Measurements from ENCODE around the gene HELZ. TPM values are rescaled to one million over a fixed set of nuclear protein-coding genes. Genes with fewer than 3 reads are reported as not detected.
"Not testable (repeated sequence)": the region's sequence is repeated elsewhere in the genome, so short reads cannot be mapped to it uniquely, and the experiment has no call there.

HELZ gene
- total RNA-seq, 2 experiments from 2014 or later: 98.2 to 109 TPM

- Mint-ChIP-seq H3K4me3 (no peak overlapping the region), H3K4me1 (no peaks in the 10 kb centered on the region), H3K36me3 (ENCODE audit: low read depth) (peaks cover 79% of the 10 kb centered on the region), H3K27ac (no peak overlapping the region), H3K9me3 (no peaks in the 10 kb centered on the region), H3K27me3 (no peaks in the 10 kb centered on the region)
- ChIA-PET POLR2A (no interaction called here), CTCF (no interaction called here)
- DNase-seq: no peak
Observed at GRCh38 chr17:67109111-67109510, 135.9 kb downstream of the HELZ start.

GRCh38 chr17:67107811-67108775 lies 136.9 kb downstream of the HELZ start:
- no peaks in the 10 kb centered on the region for H3K27me3 Mint-ChIP-seq
- no peak overlapping the region for H3K27ac Mint-ChIP-seq
- no peak overlapping the region for H3K4me3 Mint-ChIP-seq
- no peak for DNase-seq
- H3K36me3 Mint-ChIP-seq (ENCODE audit: low read depth): peaks cover 79% of the 10 kb centered on the region
- no peaks in the 10 kb centered on the region for H3K9me3 Mint-ChIP-seq
- POLR2A ChIA-PET: no interaction called here
- CTCF ChIA-PET: interaction anchor here (1.4 kb wide), 1 partner anchor 14 kb away, joined by 3 read pairs; no protein-coding TSS in a partner anchor
- H3K4me1 Mint-ChIP-seq: peaks cover 2% of the 10 kb centered on the region

GRCh38 chr17:67107171-67107570 lies 137.8 kb downstream of the HELZ start:
- H3K27me3 Mint-ChIP-seq: no peaks in the 10 kb centered on the region
- H3K9me3 Mint-ChIP-seq: no peaks in the 10 kb centered on the region
- H3K36me3 Mint-ChIP-seq (ENCODE audit: low read depth): peaks cover 78% of the 10 kb centered on the region
- H3K4me1 Mint-ChIP-seq: peaks cover 2% of the 10 kb centered on the region
- H3K27ac Mint-ChIP-seq: no peak overlapping the region
- CTCF ChIA-PET: interaction anchor here (1.4 kb wide), 1 partner anchor 13 kb away, joined by 3 read pairs; no protein-coding TSS in a partner anchor
- H3K4me3 Mint-ChIP-seq: no peak overlapping the region
- DNase-seq: no peak
- POLR2A ChIA-PET: no interaction called here

- Mint-ChIP-seq H3K4me1 (peaks cover 4% of the 10 kb centered on the region), H3K36me3 (ENCODE audit: low read depth) (peaks cover 76% of the 10 kb centered on the region), H3K27me3 (no peaks in the 10 kb centered on the region), H3K4me3 (no peak overlapping the region), H3K9me3 (no peaks in the 10 kb centered on the region), H3K27ac (no peak overlapping the region)
- POLR2A ChIA-PET: no interaction called here
- CTCF ChIA-PET: no interaction called here
- DNase-seq: no peak
Observed at GRCh38 chr17:67105213-67105612, 139.8 kb downstream of the HELZ start.

- CTCF ChIA-PET, DNase-seq, H3K27ac Mint-ChIP-seq, H3K27me3 Mint-ChIP-seq, POLR2A ChIA-PET, H3K4me1 Mint-ChIP-seq, H3K9me3 Mint-ChIP-seq, H3K4me3 Mint-ChIP-seq: not testable (repeated sequence)
- H3K36me3 Mint-ChIP-seq (ENCODE audit: low read depth): peaks cover 78% of the 10 kb centered on the region
Observed at GRCh38 chr17:67104641-67105040, 140.4 kb downstream of the HELZ start.

GRCh38 chr17:67098006-67098405 lies 147.0 kb downstream of the HELZ start:
- POLR2A ChIA-PET: no interaction called here
- Mint-ChIP-seq H3K36me3 (ENCODE audit: low read depth) (peaks cover 63% of the 10 kb centered on the region), H3K4me1 (peaks cover 7% of the 10 kb centered on the region), H3K4me3 (no peak overlapping the region), H3K27me3 (no peaks in the 10 kb centered on the region), H3K9me3 (no peaks in the 10 kb centered on the region), H3K27ac (no peak overlapping the region)
- CTCF ChIA-PET: no interaction called here
- no peak for DNase-seq

- Mint-ChIP-seq H3K9me3 (no peaks in the 10 kb centered on the region), H3K4me3 (no peak overlapping the region), H3K4me1 (peaks cover 9% of the 10 kb centered on the region), H3K27ac (no peak overlapping the region), H3K27me3 (no peaks in the 10 kb centered on the region), H3K36me3 (ENCODE audit: low read depth) (peaks cover 60% of the 10 kb centered on the region)
- no peak for DNase-seq
- POLR2A ChIA-PET: no interaction called here
- CTCF ChIA-PET: no interaction called here
Observed at GRCh38 chr17:67096609-67097008, 148.4 kb downstream of the HELZ start.

GRCh38 chr17:67095803-67096202 lies 149.2 kb downstream of the HELZ start:
- Mint-ChIP-seq H3K4me1 (peaks cover 9% of the 10 kb centered on the region), H3K36me3 (ENCODE audit: low read depth) (peaks cover 56% of the 10 kb centered on the region), H3K4me3 (no peak overlapping the region), H3K27ac (no peak overlapping the region), H3K27me3 (no peaks in the 10 kb centered on the region), H3K9me3 (no peaks in the 10 kb centered on the region)
- CTCF ChIA-PET: no interaction called here
- no peak for DNase-seq
- POLR2A ChIA-PET: no interaction called here

- POLR2A ChIA-PET, DNase-seq, H3K27me3 Mint-ChIP-seq, CTCF ChIA-PET, H3K4me1 Mint-ChIP-seq, H3K9me3 Mint-ChIP-seq, H3K27ac Mint-ChIP-seq, H3K4me3 Mint-ChIP-seq: not testable (repeated sequence)
- H3K36me3 Mint-ChIP-seq (ENCODE audit: low read depth): peaks cover 57% of the 10 kb centered on the region
Observed at GRCh38 chr17:67095291-67095690, 149.7 kb downstream of the HELZ start.

GRCh38 chr17:67093348-67093747 lies 151.6 kb downstream of the HELZ start:
- Mint-ChIP-seq H3K27me3 (no peaks in the 10 kb centered on the region), H3K9me3 (no peaks in the 10 kb centered on the region), H3K36me3 (ENCODE audit: low read depth) (peaks cover 58% of the 10 kb centered on the region), H3K4me3 (no peak overlapping the region), H3K27ac (no peak overlapping the region), H3K4me1 (peaks cover 11% of the 10 kb centered on the region)
- ChIA-PET POLR2A (no interaction called here), CTCF (interaction anchor here (1.3 kb wide), 1 partner anchor 14 kb away, joined by 3 read pairs; no protein-coding TSS in a partner anchor)
- DNase-seq: no peak

GRCh38 chr17:67092710-67093109 lies 152.3 kb downstream of the HELZ start:
- Mint-ChIP-seq H3K36me3 (ENCODE audit: low read depth) (peaks cover 59% of the 10 kb centered on the region), H3K4me1 (peaks cover 11% of the 10 kb centered on the region)
- CTCF ChIA-PET: interaction anchor here (1.3 kb wide), 1 partner anchor 11 kb away, joined by 4 read pairs; no protein-coding TSS in a partner anchor
- H3K27me3 Mint-ChIP-seq, H3K4me3 Mint-ChIP-seq, DNase-seq, POLR2A ChIA-PET, H3K27ac Mint-ChIP-seq, H3K9me3 Mint-ChIP-seq: not testable (repeated sequence)

- DNase-seq: no peak
- H3K36me3 Mint-ChIP-seq (ENCODE audit: low read depth): peaks cover 60% of the 10 kb centered on the region
- no peak overlapping the region for H3K4me3 Mint-ChIP-seq
- H3K27me3 Mint-ChIP-seq: no peaks in the 10 kb centered on the region
- H3K4me1 Mint-ChIP-seq: peaks cover 11% of the 10 kb centered on the region
- CTCF ChIA-PET: interaction anchor here (1.3 kb wide), 1 partner anchor 10 kb away, joined by 4 read pairs; no protein-coding TSS in a partner anchor
- no peak overlapping the region for H3K27ac Mint-ChIP-seq
- no peaks in the 10 kb centered on the region for H3K9me3 Mint-ChIP-seq
- POLR2A ChIA-PET: no interaction called here
Observed at GRCh38 chr17:67092291-67092690, 152.7 kb downstream of the HELZ start.

- CTCF ChIA-PET: no interaction called here
- H3K27me3 Mint-ChIP-seq: no peaks in the 10 kb centered on the region
- peaks cover 9% of the 10 kb centered on the region for H3K4me1 Mint-ChIP-seq
Observed at GRCh38 chr17:67090341-67090740, 154.7 kb downstream of the HELZ start.

GRCh38 chr17:67088639-67089038 lies 156.4 kb downstream of the HELZ start:
- ChIA-PET CTCF (no interaction called here), POLR2A (no interaction called here)
- Mint-ChIP-seq H3K36me3 (ENCODE audit: low read depth) (peaks cover 54% of the 10 kb centered on the region), H3K9me3 (no peaks in the 10 kb centered on the region), H3K27me3 (no peaks in the 10 kb centered on the region), H3K4me3 (no peak overlapping the region), H3K27ac (no peak overlapping the region), H3K4me1 (peaks cover 7% of the 10 kb centered on the region)
- DNase-seq: no peak

More at GRCh38 chr17:67090341-67090740, 154.7 kb downstream of the HELZ start:
- no peak overlapping the region for H3K27ac Mint-ChIP-seq
- POLR2A ChIA-PET: no interaction called here
- H3K9me3 Mint-ChIP-seq: no peaks in the 10 kb centered on the region
- H3K4me3 Mint-ChIP-seq: no peak overlapping the region
- DNase-seq: no peak
- H3K36me3 Mint-ChIP-seq (ENCODE audit: low read depth): peaks cover 60% of the 10 kb centered on the region
